Esophagus muscularis mucosa (tissue), 4 donors: ENCODE measurements around the gene PCP4. TPM values are rescaled to one million over a fixed set of nuclear protein-coding genes. Genes with fewer than 3 reads are reported as not detected.

Source experiments
- DNase-seq: peaks from one replicate; pipeline ENCODE4 v3.0.0-alpha.2; 2017; ENCODE audit errors: extremely low spot score
- H3K27ac ChIP-seq, 4 donors: fragments of 200-600 bp; sonication (generic); replicated peaks in 1 of 4; 1 replicate in 3 of 4; 2 replicates in 1 of 4; pipeline ENCODE4 v1.5.1; 2016 to 2019; ENCODE audit warnings: mild to moderate bottlenecking in 1 of 4
- H3K27me3 ChIP-seq, 4 donors: fragments of 200-600 bp; sonication (generic); one replicate each; pipeline versions ENCODE4 v1.5.1 to v1.6.0; 2016 to 2019
- H3K36me3 ChIP-seq, 4 donors: fragments of 200-600 bp; sonication (generic); one replicate each; pipeline ENCODE4 v1.5.1; 2016 to 2019
- H3K4me1 ChIP-seq, 4 donors: fragments of 200-600 bp; sonication (generic); one replicate each; pipeline ENCODE4 v1.5.1; 2016 to 2019
- H3K4me3 ChIP-seq, 4 donors: fragments of 200-600 bp; sonication (generic); 1 replicate in 2 of 4; 2 replicates in 2 of 4; pipeline ENCODE4 v1.5.1; 2016 to 2019; ENCODE audit warnings: mild to moderate bottlenecking in 4 of 4, moderate library complexity in 1 of 4
- H3K9me3 ChIP-seq, 4 donors: fragments of 200-600 bp; sonication (generic); 1 replicate in 3 of 4; 2 replicates in 1 of 4; pipeline ENCODE4 v1.5.1; 2016 to 2019
- EP300 ChIP-seq: sonication (generic); formaldehyde crosslinking; IDR thresholded peaks from one replicate; pipeline ENCODE4 v1.6.1; 2017; ENCODE audit warnings: antibody characterized with exemption
- POLR2A ChIP-seq: fragments of 450-650 bp; IDR thresholded peaks from one replicate; pipeline ENCODE4 v1.6.1; 2017; ENCODE audit warnings: antibody characterized with exemption, moderate library complexity, mild to moderate bottlenecking, low read depth
- POLR2AphosphoS5 ChIP-seq, 2 donors: sonication (generic); formaldehyde crosslinking; IDR thresholded peaks; one replicate each; pipeline ENCODE4 v1.6.1; 2017; ENCODE audit warnings: antibody characterized with exemption in 2 of 2
- WGBS: methylation state at CpG from one replicate; pipeline ENCODE4 v1.1.5; 2018; 5-methylcytosine and 5-hydroxymethylcytosine counted together
- intact Hi-C: fragments of 100-400 bp; cut with DNase I; formaldehyde crosslinking; loops from one replicate; pipeline ENCODE4 v1.15.1; 2023
- total RNA-seq, 4 donors: library from RNA; depleted of rRNA; stranded (reverse); fragments of >200 nt; gene quantifications; one replicate each; pipeline versions ENCODE4 v1.1.0 to v1.2.1, GENCODE V29; 2016
- TF ChIP-seq, protein P1 (sequence below), 3 experiments: fragments of 200-600 bp in 2 of 3; fragments of 450-650 bp in 1 of 3; sonication (generic) in 2 of 3; IDR thresholded peaks; one replicate each; pipeline ENCODE4 v1.5.1; 2017 to 2019; ENCODE audit warnings: antibody characterized with exemption in 3 of 3, mild to moderate bottlenecking in 2 of 3, moderate library complexity in 1 of 3

PCP4 gene
- total RNA-seq, 4 donors from 2014 or later: 82.0 to 172 (median 125) TPM

DNA sequence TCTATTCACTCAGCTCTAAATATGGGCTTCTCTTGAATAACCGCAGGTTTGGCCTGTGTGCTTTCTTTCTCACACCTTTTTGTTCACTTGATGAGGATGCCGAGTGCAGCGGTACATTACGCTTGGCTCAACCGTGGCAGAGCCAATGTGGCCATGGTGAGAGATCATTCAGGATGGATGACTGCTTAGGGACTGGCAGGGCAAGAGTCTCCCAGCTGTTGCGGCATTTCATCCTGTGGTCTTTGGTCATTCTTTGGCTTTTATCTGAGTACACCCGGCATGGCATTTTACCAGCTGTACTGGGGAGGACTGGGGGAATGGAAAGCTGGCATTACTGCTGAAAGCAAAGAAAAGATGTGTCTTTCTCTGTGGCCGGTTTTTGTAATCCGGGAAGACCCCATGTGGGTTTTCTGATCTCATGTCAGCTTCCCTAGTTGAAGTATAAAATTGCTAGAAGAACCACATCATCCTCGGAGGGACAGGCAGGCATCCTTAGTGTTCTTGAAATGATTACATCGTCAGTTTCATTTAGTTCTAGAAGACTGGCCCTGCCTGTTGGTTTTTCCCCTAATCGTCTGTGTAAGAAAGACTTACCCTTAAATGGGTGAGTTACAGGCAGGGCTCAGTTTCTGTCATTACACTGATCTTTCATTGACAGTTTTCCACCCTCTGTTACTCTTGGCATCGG lies 15.1 kb downstream of the PCP4 start:
- TF ChIP-seq POLR2A: no peak
- TF ChIP-seq, protein P1, sequence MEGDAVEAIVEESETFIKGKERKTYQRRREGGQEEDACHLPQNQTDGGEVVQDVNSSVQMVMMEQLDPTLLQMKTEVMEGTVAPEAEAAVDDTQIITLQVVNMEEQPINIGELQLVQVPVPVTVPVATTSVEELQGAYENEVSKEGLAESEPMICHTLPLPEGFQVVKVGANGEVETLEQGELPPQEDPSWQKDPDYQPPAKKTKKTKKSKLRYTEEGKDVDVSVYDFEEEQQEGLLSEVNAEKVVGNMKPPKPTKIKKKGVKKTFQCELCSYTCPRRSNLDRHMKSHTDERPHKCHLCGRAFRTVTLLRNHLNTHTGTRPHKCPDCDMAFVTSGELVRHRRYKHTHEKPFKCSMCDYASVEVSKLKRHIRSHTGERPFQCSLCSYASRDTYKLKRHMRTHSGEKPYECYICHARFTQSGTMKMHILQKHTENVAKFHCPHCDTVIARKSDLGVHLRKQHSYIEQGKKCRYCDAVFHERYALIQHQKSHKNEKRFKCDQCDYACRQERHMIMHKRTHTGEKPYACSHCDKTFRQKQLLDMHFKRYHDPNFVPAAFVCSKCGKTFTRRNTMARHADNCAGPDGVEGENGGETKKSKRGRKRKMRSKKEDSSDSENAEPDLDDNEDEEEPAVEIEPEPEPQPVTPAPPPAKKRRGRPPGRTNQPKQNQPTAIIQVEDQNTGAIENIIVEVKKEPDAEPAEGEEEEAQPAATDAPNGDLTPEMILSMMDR (IDR thresholded peaks at IDR 0.05): no peak
- no peak for TF ChIP-seq POLR2AphosphoS5 (IDR thresholded peaks at IDR 0.05)
- TF ChIP-seq EP300: no peak
- intact Hi-C loops: no loop called here

DNA sequence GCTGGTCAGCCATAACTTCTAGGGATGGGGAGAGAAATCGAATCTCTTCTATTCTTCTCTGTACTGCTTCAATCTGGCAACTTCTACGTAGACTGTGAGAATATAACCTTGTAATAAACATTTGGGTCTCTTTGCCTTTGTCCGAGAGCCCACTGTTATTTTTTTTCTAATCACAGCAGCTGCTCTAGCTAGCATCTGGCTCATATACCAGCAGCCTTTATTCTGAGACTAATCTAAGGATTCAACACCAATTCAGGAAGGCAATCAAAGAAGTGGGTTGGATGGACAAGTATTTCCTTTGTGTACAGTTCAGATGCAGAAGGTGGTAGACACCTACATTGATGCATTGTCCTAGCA lies 15.6 kb downstream of the PCP4 start:
- intact Hi-C loops: no loop called here

More for the DNA sequence above, 15.1 kb downstream of the PCP4 start:
- peak overlapping the region; percentile 18 to 84 (median 72) for H3K27ac ChIP-seq
- no peaks in the 10 kb centered on the region for H3K9me3 ChIP-seq
- no peaks in the 10 kb centered on the region for H3K36me3 ChIP-seq
- peaks cover 0 to 66% (median 49%) of the 10 kb centered on the region in 4 donors for H3K4me1 ChIP-seq
- H3K27me3 ChIP-seq: no peaks in the 10 kb centered on the region
- H3K4me3 ChIP-seq: no peak overlapping the region
- 75% methylated on average over 13 of the region's 13 CpGs for WGBS
- no peak for DNase-seq

DNA sequence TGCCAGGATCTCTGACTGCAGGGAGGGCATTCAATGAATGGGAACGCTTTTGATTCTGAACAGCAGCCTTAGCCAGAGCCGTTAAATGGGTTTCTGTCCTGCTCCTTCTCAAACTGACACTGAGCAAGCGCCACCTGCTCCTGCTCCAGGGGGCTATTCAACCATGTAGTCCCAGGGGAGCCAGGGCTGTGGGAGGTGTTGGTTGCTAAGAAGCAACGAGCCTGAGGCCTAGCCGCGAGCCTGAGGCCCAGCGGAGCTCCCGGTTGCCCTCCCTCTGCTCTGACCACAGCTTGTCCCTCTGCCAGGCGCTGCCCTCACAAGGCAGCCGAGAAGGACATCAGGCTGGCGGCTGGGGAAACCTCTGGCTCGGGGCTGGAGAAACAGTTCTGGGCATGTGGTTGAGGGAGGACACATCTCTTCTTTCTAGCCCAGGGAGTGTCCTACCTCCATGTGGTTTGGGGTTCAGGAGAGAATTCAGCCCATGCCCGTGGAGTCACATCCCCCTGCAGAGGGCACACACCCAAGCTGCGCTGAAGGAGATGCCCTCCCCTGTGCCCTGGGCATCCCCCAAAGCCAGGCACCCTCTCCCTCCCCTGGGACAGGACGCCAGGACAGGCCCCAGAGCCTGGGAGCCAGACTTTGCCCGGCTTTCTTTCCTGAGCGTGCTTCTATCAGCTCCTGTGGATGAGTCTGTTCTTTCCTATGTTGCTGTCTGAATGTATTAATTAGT lies 18.0 kb downstream of the PCP4 start:
- Histone ChIP-seq H3K4me3 (no peak overlapping the region), H3K27ac (peak overlapping the region; percentile 79 to 84 (median 82)), H3K27me3 (no peaks in the 10 kb centered on the region), H3K9me3 (no peaks in the 10 kb centered on the region), H3K36me3 (no peaks in the 10 kb centered on the region), H3K4me1 (peaks cover 0 to 60% (median 38%) of the 10 kb centered on the region in 4 donors)
- TF ChIP-seq EP300 (no peak), POLR2A (no peak), POLR2AphosphoS5 (IDR thresholded peaks at IDR 0.05) (no peak)
- TF ChIP-seq, protein P1 (IDR thresholded peaks at IDR 0.05): no peak
- DNase-seq: no peak
- intact Hi-C loops: no loop called here
- WGBS: 62% methylated on average over 5 of the region's 17 CpGs

More for the DNA sequence above, 15.6 kb downstream of the PCP4 start:
- H3K27ac ChIP-seq: peak overlapping the region in 3 of 4 donors; percentile 60 to 84 (median 83)
- H3K9me3 ChIP-seq: no peaks in the 10 kb centered on the region
- 64% methylated on average over 3 of the region's 3 CpGs for WGBS
- no peak overlapping the region for H3K4me3 ChIP-seq
- DNase-seq: no peak
- TF ChIP-seq POLR2A: no peak
- TF ChIP-seq EP300: no peak
- TF ChIP-seq POLR2AphosphoS5 (IDR thresholded peaks at IDR 0.05): no peak
- TF ChIP-seq, protein P1 (IDR thresholded peaks at IDR 0.05): no peak
- no peaks in the 10 kb centered on the region for H3K27me3 ChIP-seq
- H3K36me3 ChIP-seq: no peaks in the 10 kb centered on the region
- peaks cover 0 to 71% (median 49%) of the 10 kb centered on the region in 4 donors for H3K4me1 ChIP-seq

DNA sequence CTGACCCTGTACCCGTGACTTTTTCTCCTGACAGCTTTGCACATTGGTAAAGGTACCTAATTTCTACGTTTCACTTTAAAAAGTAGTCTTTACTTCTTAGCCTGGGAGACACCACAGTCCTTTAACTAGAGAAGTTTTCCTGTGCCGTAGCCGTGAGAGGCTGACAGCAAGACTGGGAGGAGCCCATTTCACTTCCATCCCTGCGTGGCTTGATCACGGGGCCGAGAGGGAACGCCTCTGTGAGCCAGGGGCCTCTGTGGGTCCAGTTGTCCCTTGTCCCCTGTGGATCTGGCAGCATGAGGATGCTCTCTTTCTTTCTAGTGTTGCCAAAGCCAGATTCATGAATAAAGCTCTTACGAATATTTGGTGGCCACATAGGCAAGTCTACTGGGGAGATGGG lies 21.6 kb downstream of the PCP4 start:
- DNase-seq: no peak
- H3K27ac ChIP-seq: peak overlapping the region in 3 of 4 donors; percentile 3 to 46 (median 44)
- H3K27me3 ChIP-seq: no peaks in the 10 kb centered on the region
- no peak overlapping the region for H3K4me3 ChIP-seq
- no peaks in the 10 kb centered on the region for H3K9me3 ChIP-seq
- TF ChIP-seq POLR2A (no peak), POLR2AphosphoS5 (IDR thresholded peaks at IDR 0.05) (no peak), EP300 (no peak)
- TF ChIP-seq, protein P1 (IDR thresholded peaks at IDR 0.05): no peak
- H3K4me1 ChIP-seq: peaks cover 0 to 41% (median 20%) of the 10 kb centered on the region in 4 donors
- 88% methylated on average over 9 of the region's 9 CpGs for WGBS
- no peaks in the 10 kb centered on the region for H3K36me3 ChIP-seq
- intact Hi-C loops: no loop called here
